Measurements from ENCODE around the gene CDH22.

- TF ChIP-seq CTCF (IDR thresholded peaks at IDR 0.05 in 8 of 11, conservative IDR thresholded peaks at IDR 0.05 in 3 of 11): no peak
- TF ChIP-seq POLR2AphosphoS5 (IDR thresholded peaks at IDR 0.05): no peak
- no peak for TF ChIP-seq POLR2A (IDR thresholded peaks at IDR 0.05)
Observed at GRCh38 chr20:46227272-46227767, 81.0 kb downstream of the CDH22 start.

All from spleen (tissue), 7 donors.